DMS53 (cell line): ENCODE data around the gene CDKN1B.
"Not testable (repeated sequence)": the region's sequence is repeated elsewhere in the genome, so short reads cannot be mapped to it uniquely, and the experiment has no call there.

Experiments used
- DNase-seq: peaks from one replicate; lab custom pipeline; 2025; lab: John Stamatoyannopoulos, UW

Gene CDKN1B

DNA sequence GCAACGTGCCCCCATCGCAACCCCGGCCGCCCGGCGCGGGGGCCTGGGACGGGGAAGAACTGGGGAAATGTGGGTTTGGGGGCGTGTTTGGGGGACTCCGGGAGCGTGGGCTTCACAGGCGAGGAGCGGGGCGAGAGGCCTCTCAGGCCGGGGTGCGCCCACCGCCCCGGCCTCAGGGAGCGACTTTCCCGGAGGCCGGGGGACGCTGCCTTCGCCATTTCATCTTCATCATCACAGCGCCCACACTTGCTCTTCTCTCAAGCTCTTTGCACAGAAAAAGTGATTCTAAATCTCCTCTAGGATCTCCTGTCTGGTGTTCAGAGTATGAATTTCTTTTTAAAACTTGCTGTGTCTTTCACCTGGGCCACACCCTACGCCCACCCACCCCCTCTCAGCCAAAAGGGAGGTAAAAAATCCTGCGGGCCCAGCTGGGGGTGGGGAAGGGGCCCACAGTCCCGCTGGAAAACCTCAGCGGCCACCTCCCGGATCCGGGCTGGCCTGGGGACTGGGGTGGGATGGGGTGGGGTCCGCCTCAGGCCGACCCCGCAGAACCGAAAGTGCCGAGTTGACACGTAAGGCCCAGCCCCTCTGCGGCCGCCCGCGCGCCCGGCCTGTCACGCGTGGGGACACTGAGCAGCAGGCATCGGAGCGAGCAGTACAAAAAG, 7.4 kb downstream of the CDKN1B start:
- peak; percentile 72 for DNase-seq

DNA sequence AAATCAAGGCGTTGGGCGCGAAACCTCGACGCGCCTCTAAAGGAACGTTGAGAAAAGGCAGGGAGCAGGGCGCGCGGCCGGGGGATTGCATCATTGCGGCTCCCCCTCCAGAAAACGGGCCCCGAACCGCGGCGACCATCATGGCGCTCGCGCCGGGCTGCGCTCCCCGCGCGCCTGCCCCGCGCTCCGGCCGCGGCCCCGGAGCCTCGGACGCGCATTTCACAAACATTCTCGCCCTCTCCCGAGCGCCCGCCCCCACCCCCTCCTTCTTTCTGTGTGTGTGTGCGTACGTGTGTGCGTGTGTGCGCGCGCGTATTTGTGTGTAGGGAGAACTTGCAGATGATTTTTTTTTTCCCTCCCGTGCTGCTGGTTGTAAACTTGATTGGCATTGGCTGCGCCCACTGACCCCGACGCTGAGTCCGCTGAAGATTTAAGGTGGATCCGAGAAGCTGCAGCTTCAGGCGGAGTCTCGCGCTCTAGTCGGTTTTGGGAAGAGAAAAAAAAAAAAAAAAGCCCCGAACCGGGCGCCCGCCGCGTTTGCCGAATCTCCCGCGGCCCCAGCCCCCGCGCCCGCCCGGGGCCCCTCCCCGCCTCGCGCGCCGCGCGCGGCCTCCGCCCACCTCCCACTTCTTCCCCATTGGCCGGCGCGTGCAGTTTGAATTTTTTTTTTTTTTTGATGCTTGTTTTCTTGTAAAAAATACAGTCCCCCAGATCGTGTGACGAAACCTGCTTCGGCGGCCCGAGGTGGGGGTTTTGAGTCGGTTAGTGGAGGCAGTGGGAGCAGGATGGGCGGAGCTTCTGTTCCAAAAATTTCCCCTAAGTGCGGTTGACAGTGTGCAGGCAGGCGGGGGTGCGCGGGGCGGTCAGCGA, 8.2 kb downstream of the CDKN1B start:
- peak; percentile 100 for DNase-seq

DNA sequence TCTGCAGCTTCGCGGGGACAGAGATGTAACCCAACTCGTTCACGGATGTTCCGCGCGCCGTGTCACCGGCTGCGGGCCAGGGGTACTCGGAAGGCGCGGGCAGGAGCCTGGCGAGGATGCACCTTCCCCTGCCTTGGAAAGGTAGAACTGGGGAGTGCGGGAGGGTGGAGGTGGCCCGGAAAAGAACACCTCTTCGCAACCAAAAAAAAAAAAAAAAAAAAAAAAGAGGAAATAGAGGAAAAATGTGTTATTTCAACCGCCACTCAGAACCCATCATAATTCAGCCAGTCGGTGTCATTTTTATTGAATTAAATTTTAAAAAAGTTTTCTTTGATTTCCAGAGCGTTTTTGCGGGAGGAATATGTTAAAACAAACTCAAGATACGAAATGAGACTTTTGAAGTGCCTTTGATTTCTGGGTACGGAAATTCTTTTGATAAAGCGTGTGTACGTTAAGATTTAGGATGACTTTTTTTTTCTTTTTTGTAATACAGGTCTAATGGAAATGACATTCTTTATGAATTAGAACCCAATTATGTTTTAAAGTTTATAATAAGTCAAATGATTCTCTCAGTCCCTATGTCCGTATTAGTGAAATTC, 8.9 kb downstream of the CDKN1B start:
- peak; percentile 50 for DNase-seq

DNA sequence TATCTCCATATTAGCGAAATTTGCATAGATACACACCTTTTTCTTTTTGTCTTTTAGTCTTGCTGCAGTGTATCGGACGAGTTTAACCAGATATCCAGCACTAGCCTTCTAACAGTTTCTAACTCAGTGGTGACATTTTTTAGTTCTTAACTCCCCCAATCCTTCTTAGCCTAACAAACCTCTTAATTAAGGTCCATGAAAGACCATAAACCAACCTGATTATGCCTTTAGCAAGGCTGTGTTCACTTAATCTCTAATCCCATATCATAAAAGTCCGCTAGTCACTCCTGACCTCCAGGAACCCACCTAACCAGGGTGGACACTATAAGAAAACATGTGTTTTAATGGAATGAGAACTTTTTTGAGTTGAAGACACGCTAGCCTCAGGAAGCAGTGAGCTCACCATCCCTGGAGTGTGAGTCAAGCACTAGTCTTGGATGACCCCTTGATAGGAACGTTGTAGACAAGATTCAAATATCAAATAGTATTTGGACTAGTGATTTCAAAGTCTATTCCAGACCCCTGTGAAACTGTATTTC, 9.5 kb downstream of the CDKN1B start:
- DNase-seq: peak; percentile 43

DNA sequence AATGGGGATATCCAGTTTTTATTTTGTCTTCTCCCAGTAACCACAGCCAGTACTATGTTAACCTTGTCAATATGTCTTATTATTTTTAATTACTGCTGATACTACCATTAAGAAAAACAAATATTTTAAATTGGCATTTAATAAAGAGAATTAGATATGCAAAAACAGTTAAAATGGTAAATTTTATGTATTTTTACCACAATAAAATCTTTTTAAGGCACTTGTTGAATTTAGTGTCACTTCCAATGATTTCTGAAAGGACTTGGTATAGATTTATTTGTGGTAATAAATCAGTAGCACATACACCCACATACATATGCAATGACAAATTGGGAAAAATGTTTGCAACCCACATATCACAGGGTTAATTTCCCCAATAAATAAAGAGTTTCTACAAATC, 14.0 kb downstream of the CDKN1B start:
- no peak for DNase-seq

DNA sequence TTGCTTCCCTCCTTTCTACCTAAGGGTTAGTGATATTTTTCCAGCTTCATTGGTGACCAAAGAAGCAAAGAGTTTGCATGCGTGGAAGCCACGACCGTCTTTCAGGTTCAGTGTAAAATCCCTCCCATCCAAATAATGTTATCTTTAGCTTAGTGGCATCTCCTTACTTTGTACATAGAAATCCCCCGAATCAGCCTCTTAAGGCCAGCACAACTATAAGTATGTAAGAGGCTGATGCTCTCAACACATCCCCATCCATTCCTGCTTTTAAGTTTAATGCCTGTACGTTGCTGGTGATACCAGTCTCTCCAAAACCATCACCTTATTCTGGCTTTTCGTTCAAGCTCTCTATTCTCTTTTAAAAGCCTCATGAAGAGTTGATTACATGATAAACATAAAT, 14.6 kb downstream of the CDKN1B start:
- no peak for DNase-seq

DNA sequence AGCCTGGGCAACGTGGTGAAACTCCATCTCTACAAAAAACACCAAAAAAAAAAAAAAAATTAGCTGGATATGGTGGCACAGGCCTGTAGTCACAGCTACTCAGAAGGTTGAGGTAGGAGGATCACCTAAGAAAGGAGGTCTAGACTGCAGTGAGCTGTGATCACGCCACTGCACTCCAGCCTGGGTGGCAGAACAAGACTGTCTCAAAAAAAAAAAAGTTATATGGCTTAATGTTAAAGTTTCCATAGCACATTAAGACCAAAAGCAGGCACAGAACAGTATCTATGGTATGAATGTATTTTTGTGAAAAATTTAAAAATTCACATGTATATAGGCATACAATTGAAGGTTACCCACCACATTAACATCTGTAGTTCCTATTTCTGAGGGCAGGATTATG, 15.9 kb downstream of the CDKN1B start:
- no peak for DNase-seq

DNA sequence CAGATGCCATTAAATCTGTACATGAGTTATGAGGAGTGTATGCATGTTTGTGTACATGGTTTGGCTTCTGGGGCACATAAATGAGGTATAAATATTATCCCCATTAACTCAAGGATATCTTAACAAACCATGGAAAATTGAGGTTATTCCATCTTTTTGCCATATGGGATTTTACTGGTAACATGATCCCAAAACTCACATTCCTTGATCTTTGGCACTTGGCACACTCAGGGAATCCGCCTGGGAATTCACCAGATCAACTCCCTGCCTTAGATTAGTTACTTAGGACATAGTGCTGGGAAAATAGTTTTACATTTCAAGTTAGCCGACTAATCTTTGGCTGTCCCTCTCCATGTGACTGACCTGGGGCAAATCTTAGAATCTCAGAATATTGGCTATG, 16.9 kb downstream of the CDKN1B start:
- DNase-seq: no peak

DNA sequence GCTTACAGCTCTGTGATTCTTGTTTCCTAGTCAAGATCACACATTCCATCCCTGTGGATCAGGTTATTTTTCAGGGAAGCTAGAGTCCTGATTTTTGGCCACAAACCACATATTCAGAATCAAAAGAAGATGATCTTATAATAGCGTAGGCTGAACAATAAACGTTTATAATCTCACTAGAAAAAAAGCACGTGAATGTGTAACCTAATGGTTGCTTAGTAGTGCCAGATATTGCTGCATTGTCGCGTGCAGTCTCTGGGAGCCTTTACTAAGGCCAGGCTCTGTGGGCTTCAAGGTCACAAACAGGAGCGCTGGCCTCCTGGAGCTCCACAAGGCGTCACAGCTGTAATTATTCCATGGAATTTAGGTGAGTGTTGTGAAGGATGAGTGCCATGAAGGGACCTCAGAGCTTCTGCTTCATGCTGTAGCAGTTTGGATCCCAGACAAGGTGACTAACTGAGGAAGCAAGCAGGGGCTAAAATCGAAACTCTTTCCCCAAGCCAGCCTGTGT, 17.4 kb downstream of the CDKN1B start:
- DNase-seq: no peak

DNA sequence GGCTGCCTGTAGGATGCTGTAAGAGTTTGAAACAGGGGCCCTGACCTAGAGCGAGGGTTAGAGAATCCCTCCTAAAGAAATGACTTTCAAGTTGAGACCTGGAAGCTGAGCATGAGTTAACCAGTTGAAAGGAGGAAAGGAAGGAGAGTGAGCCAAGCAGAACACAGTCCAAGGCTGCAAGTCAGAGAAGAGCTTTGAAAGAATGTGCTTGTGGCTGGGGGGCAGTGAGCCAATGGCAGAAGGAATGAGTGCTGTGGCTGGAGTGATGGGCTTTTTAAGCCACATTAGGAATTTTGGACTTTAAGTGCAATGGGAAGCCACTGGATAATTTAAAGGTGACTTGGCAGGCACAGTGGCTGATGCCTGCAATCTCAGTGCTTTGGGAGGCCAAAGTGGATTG, 18.1 kb downstream of the CDKN1B start:
- no peak for DNase-seq

DNA sequence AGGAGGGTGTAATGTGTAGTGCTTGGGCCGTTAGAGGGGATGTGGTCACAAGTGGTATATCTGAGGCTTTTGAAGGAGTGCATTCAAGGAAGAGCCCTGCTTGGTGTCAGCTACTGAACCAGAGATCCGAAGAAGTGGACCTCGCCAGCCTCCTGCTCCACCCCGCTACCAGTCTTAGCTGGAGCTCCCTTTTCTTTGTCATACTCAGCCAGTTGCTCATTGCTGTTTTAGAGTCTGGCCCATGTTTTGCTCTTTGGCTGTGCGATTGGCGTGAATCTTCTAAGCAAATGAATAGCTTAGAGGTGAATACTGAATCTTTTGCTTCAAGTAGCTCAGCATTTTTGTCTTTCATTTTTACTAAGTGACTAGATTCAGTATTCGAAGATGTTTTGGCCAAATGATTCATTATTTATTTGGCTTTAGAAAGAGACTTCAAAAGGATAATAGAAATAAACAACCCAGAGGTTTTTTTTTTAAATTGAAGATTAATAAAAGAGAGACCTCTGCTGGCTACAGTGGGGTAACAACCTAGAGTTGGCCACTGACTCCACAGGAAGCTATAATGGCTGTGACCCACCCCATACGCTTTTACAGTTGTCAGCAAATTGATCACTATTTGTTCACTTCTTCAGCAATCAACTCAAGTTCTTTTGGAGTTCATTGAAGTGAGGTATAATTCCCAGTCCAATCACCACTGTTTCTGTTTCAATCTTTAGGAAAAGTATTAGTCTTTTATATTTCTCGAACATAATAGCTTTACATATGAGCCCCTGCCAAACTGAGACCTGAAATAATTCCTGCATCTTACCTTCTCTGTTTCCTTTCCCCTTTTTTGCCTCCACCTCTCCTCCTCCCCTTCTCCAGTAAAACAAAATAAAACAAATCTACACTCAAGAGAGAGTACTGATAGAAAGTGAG, 19.9 kb downstream of the CDKN1B start:
- DNase-seq: peak; percentile 81

DNA sequence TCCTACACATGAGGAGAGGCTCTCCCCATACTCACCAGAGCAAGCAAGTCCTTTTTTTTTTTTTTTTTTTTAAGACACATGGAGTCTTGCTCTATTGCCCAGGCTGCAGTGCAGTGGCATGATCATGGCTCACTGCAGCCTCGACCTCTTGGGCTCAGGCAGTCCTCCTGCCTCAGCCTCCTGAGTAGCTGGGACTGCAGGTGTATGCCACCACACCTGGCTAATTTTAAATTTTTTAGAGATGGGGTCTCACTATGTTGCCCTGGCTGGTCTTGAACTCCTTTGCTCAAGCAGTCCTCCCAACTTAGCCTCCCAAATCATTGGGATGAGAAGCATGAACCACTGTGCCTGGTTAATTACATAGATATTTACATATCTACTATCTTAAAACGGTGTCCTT, 21.0 kb downstream of the CDKN1B start:
- not testable (repeated sequence) for DNase-seq

DNA sequence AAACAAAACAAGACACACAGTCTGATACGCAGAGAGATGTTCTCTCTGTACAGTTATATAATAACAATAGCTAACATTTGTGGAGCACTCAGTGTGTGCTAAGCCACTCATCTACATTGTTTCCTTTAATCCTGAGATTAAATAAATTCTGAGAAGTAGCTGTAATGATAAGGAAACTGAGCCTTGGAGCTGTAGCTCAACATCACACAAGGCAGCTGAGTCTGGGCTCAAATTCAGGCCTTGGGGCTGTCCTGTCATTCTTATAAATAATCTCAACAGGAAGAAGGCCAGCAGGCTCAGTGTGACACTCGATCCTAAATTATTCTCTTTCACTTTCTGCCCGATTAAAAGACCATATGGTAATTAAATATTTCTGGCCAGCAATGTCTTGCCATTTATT, 24.5 kb downstream of the CDKN1B start:
- DNase-seq: no peak

DNA sequence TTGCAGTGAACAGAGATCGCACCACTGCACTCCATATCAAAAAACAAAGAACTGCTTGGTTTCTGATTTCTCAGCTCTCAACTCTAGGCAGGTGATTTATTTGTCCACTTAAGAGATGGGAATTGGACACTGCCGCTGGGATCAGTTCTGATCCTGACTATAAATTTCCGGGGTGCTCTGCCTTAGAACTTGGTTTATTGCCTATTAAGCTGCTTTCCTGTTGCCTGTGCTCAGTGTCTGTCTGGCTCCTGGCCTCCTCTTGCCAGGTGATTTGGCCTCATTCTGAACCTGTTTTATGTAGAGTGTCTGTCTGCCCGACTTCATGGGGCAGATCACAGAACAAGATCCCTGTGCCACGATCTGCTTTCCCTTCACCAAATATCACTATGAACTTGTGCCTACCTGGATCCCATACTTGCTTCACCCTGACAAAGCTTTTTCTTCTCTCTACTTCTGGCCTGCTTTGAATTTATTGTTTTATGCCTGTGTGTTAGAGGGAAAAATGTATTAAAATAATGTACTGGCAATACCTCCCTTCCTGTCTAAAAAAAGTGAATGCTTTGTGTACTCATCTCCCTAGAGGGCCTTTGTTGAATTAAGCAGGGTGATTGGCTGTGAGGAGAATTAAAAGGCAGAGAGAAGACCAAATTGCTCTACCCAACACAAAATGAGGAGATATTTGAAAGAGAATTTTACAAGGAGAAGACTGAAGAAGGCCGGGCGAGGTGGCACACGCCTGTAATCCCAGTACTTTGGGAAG, 27.6 kb downstream of the CDKN1B start:
- DNase-seq: no peak

DNA sequence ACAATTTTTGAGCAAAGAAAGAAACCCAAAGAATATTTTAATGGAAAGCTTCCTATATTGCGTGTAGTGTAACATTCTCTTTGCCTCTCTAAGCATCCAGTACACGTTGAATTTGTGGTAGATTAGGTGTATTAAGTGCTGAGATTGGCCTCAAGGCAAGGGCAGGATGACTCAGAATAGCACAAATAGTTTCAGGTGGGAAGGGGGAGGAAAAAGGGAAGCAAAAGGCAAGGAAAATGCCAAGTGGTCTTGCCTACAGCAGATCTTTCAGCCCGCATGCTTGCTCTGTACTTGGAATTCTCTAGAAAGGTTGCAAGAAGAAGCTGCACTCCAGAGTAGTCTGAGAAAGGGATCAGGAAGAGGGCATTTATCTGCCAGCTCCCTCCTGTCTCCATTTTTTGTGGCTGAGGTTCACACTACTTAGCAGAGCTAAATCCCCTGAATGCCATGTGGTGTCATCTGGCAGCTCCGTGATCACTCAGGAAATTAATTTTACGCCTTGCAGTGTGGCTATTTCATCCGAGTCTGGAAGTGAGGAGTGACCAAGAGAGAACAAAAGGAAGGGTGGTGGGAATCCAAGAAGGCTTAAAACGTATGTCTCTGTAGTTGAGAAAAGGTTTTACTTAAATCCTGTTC, 28.5 kb downstream of the CDKN1B start:
- no peak for DNase-seq

DNA sequence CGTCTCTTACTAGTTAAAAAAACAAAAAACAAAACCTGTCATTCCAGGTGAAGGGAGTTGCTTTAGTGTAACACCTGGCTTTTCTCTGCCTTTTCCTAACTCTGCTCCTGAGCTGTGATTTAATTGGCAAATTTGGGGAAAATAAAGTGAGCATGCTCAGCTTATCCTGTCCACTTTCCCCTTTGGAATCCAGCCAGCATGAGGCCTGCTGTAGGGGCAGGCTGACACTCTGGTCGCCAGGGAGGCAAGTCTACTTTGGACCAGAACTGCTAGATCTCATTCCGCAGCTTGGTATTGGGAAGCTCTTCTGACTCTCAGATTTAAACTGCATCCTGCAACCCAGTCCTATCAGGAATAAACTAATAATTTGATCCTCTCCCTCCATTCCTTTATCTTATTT, 30.1 kb downstream of the CDKN1B start:
- DNase-seq: no peak

DNA sequence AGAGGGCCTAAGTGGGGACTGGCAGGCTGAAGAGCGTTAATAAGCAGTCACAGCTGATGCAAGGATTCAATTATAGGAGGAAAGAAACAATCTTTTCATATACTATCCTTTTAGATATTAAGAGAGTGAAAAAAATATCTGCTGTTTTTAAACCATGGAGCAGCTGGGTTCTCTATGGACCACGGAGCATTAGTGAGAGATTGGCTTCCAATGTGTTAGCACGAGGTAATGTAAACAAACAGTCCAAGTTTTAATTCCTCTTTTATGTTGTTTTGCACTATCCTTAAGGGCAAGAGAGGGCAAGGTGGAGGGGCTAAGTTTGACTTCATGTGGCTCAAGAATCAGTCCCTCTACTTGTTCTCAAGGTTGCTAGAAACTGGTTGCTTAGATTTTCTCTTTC, 30.9 kb downstream of the CDKN1B start:
- no peak for DNase-seq

DNA sequence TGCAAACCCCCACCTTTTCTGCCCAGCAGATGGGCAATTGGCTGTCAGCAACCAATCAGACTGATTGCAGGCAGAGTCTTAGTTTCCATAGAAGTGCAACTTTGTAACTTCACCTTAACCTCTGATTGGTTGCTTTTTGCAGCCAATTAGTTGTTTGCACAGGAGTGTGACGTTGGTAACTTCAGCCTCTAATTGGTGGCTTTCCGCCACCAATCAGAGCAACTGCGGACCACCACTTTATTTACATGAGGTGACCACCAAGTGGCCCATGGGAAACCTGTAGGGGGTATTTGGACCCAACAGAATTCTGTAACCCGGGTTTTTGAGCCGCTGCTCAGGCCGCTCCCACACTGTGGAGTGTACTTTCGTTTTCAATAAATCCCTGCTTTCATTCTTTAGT, 32.3 kb downstream of the CDKN1B start:
- peak; percentile 53 for DNase-seq

DNA sequence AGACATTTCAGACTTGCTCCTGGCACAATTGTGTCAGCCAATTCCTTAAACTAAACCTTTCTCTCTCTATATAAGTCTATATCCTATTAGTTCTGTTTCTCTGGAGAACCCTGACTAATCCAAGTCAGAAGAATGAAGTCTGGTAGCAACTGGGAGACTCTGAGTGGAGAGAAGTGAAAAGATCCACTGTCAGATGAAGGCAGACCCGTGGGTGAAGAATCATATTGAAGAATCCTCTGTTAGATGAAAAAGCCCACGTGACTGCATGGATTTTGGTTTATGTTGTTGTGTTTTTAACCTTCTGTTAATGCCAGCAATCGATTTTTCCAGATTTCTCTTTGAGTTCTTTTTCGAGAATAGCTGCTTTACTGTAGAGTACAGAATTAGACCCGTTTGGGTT, 38.8 kb downstream of the CDKN1B start:
- no peak for DNase-seq

DNA sequence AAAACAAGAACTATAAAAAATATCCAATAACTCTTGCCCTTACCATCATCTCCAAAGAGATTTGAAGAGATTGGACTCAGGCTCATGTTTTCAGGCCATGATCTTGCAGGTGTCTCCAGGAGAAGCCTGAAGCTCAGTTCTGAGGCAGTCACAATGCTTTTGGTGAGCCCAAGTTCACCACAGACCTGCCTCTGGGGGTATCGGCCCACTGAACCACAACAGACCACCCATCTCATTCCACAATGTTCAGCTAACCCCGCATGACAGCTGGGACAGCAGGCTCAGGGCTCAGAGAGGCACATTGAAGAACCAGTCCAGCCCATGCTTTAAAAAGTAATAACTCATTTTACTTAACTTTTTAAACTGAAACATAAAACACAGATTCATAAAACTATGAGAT, 40.0 kb downstream of the CDKN1B start:
- no peak for DNase-seq
